Nephron (organoid): ENCODE data around the gene IRF2BP1.

Source experiments
- H3K27ac Mint-ChIP-seq, 3 experiments: 2 replicates each; pipeline ENCODE4 v1.8.0; 2020; ENCODE audit warnings: mixed read lengths in 3 of 3, mild to moderate bottlenecking in 2 of 3, moderate library complexity in 1 of 3
- H3K27me3 Mint-ChIP-seq: 2 replicates; pipeline ENCODE4 v1.8.0; 2021; ENCODE audit warnings: low read depth, mild to moderate bottlenecking, moderate library complexity, mixed read lengths
- H3K36me3 Mint-ChIP-seq: 2 replicates; pipeline ENCODE4 v1.8.0; 2020; ENCODE audit warnings: low read depth, mixed read lengths
- H3K4me1 Mint-ChIP-seq: 2 replicates; pipeline ENCODE4 v1.8.0; 2020; ENCODE audit warnings: mixed read lengths
- H3K4me3 Mint-ChIP-seq, 3 experiments: 2 replicates each; pipeline ENCODE4 v1.8.0; 2020; ENCODE audit warnings: mild to moderate bottlenecking in 3 of 3, mixed read lengths in 3 of 3, moderate library complexity in 2 of 3
- H3K9me3 Mint-ChIP-seq: 2 replicates; pipeline ENCODE4 v1.8.0; 2020; ENCODE audit warnings: mixed read lengths
- CTCF ChIP-seq, 3 experiments: fragments of 200-600 bp; sonication (generic); IDR thresholded peaks; one replicate each; pipeline ENCODE4 v1.5.0; 2021; ENCODE audit warnings: antibody characterized with exemption in 3 of 3; ENCODE audit not compliant: unreplicated experiment in 3 of 3

Gene IRF2BP1

DNA sequence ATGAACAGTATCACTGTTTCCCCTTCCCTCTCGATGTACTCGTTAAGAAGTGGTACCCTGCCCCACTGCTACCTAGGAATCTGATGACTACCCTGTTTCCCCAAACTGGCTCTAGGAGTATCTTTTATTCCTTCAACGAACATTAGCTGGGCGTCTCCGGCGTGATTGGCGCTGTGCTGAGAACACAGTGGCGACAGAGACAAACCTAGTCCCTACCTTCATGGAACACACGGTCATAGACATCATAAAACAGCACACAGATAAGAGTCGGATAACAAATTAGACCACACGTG, 23.7 kb downstream of the IRF2BP1 start:
- Mint-ChIP-seq H3K27ac (peak overlapping the region; percentile 84 to 96 (median 94)), H3K4me3 (peak overlapping the region; percentile 93 to 97 (median 93)), H3K9me3 (no peaks in the 10 kb centered on the region), H3K27me3 (peaks cover 49% of the 10 kb centered on the region), H3K4me1 (peaks cover 9% of the 10 kb centered on the region), H3K36me3 (peaks cover 17% of the 10 kb centered on the region)
- TF ChIP-seq CTCF (IDR thresholded peaks at IDR 0.05; ENCODE audit: unreplicated experiment in 3 of 3) = no peak

- H3K9me3 Mint-ChIP-seq = no peaks in the 10 kb centered on the region
Observed at GRCh38 chr19:45860359-45861259, 25.3 kb downstream of the IRF2BP1 start.

GRCh38 chr19:45854167-45854778, 31.7 kb downstream of the IRF2BP1 start:
- Mint-ChIP-seq H3K4me3 (no peak overlapping the region), H3K36me3 (peaks cover 57% of the 10 kb centered on the region)

More at GRCh38 chr19:45860359-45861259, 25.3 kb downstream of the IRF2BP1 start:
- H3K4me3 Mint-ChIP-seq = peak overlapping the region; percentile 66 to 93 (median 75)
- peaks cover 33% of the 10 kb centered on the region for H3K27me3 Mint-ChIP-seq
- H3K4me1 Mint-ChIP-seq = peaks cover 9% of the 10 kb centered on the region
- no peak for TF ChIP-seq CTCF (IDR thresholded peaks at IDR 0.05; ENCODE audit: unreplicated experiment in 3 of 3)
- H3K27ac Mint-ChIP-seq = no peak overlapping the region
- peaks cover 21% of the 10 kb centered on the region for H3K36me3 Mint-ChIP-seq

DNA sequence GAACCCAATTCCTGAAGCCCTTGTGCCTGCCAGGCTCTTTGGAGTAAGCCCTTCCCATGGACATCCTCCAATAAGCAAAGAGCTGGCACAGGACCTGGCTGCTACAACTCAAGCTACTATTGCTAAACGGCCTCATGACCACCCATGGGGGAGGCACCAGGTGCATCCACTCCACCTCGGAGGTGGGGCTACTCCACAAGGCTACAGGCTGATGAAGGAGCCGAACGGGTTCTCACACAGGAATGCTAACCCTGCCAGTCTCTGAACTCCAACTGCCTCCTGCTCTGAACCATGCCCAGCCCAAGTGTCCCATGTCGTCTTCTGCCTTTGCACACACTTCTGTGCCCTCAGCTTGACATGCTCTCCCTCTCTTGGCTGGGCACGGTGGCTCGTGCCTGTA, 33.0 kb downstream of the IRF2BP1 start:
- H3K36me3 Mint-ChIP-seq = peaks cover 51% of the 10 kb centered on the region
- H3K4me1 Mint-ChIP-seq = no peaks in the 10 kb centered on the region
- H3K4me3 Mint-ChIP-seq = no peak overlapping the region
- H3K27ac Mint-ChIP-seq = no peak overlapping the region
- TF ChIP-seq CTCF (IDR thresholded peaks at IDR 0.05; ENCODE audit: unreplicated experiment in 3 of 3) = no peak
- no peaks in the 10 kb centered on the region for H3K9me3 Mint-ChIP-seq
- H3K27me3 Mint-ChIP-seq = no peaks in the 10 kb centered on the region

More at GRCh38 chr19:45854167-45854778, 31.7 kb downstream of the IRF2BP1 start:
- Mint-ChIP-seq H3K27me3 (no peaks in the 10 kb centered on the region), H3K27ac (no peak overlapping the region), H3K9me3 (no peaks in the 10 kb centered on the region), H3K4me1 (no peaks in the 10 kb centered on the region)
- no peak for TF ChIP-seq CTCF (IDR thresholded peaks at IDR 0.05; ENCODE audit: unreplicated experiment in 3 of 3)

GRCh38 chr19:45852145-45852750, 33.7 kb downstream of the IRF2BP1 start:
- TF ChIP-seq CTCF (IDR thresholded peaks at IDR 0.05; ENCODE audit: unreplicated experiment in 3 of 3) = no peak
- H3K4me1 Mint-ChIP-seq = no peaks in the 10 kb centered on the region
- H3K27ac Mint-ChIP-seq = no peak overlapping the region
- H3K9me3 Mint-ChIP-seq = no peaks in the 10 kb centered on the region
- no peaks in the 10 kb centered on the region for H3K27me3 Mint-ChIP-seq
- no peak overlapping the region for H3K4me3 Mint-ChIP-seq
- H3K36me3 Mint-ChIP-seq = peaks cover 58% of the 10 kb centered on the region
